Gastroesophageal sphincter (tissue), 3 donors: ENCODE results near the gene SYT7.

Experiments used
- EP300 ChIP-seq: sonication (generic); formaldehyde crosslinking; IDR thresholded peaks from one replicate; pipeline ENCODE4 v1.6.1; 2017; ENCODE audit warnings: antibody characterized with exemption, mild to moderate bottlenecking
- TF ChIP-seq, protein P1 (sequence below), 4 experiments: fragments of 200-600 bp in 2 of 4; fragments of 450-650 bp in 2 of 4; sonication (generic) in 1 of 4; IDR thresholded peaks; one replicate each; pipeline ENCODE4 v1.5.1; 2017 to 2019; ENCODE audit warnings: antibody characterized with exemption in 4 of 4, mild to moderate bottlenecking in 2 of 4, moderate library complexity in 2 of 4

DNA sequence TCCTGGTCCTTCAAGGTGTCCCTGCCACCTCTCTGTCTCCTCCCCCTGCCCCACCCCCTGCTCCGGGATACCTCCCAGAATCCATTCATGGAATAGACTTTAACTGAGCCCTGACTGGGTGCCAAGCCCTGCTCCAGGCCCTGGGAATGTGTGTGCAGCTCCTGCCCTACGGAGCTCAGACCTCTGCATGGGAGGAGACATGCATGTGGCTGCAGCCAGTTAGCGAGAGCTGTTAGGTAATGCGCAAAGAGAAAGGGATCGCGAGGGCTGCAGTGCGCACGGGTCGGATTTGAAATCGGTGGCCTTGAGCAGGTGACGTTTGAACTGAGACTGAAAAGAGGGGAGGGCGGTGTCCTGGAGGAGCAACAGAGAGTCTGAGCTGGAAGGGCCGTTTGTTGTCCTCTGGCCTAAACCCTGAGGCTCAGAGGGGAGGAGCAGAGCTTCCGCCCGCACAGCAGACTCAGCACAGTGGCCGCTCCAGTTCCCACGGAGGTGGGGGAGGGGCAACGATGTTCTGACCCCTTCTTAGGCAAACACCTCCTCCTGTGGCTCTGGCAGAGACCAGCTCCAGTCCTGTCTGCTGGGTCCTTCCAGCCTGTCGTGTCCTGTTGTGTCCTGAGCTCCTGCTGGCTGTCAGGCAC, 92.1 kb downstream of the SYT7 start:
- no peak for TF ChIP-seq EP300
- TF ChIP-seq, protein P1, sequence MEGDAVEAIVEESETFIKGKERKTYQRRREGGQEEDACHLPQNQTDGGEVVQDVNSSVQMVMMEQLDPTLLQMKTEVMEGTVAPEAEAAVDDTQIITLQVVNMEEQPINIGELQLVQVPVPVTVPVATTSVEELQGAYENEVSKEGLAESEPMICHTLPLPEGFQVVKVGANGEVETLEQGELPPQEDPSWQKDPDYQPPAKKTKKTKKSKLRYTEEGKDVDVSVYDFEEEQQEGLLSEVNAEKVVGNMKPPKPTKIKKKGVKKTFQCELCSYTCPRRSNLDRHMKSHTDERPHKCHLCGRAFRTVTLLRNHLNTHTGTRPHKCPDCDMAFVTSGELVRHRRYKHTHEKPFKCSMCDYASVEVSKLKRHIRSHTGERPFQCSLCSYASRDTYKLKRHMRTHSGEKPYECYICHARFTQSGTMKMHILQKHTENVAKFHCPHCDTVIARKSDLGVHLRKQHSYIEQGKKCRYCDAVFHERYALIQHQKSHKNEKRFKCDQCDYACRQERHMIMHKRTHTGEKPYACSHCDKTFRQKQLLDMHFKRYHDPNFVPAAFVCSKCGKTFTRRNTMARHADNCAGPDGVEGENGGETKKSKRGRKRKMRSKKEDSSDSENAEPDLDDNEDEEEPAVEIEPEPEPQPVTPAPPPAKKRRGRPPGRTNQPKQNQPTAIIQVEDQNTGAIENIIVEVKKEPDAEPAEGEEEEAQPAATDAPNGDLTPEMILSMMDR (IDR thresholded peaks at IDR 0.05), result no peak
